Prostate gland (tissue), 2 donors: Measurements from ENCODE around the gene RNF152. TPM values are rescaled to one million over a fixed set of nuclear protein-coding genes. Genes with fewer than 3 reads are reported as not detected.
A peak's percentile ranks its signal among the peaks of the same experiment; 100 is the strongest.

Experiments
- DNase-seq: peaks from one replicate; pipeline ENCODE4 v3.0.0-alpha.2; 2019; ENCODE audit warnings: low spot score
- H3K27ac ChIP-seq, 2 donors: fragments of 200-600 bp; sonication (generic); 2 replicates each; pipeline ENCODE4 v1.5.1; 2017 to 2019
- H3K27me3 ChIP-seq: fragments of 200-600 bp; sonication (generic); replicated peaks from 2 replicates; pipeline ENCODE4 v1.5.1; 2019; ENCODE audit not compliant: insufficient read depth
- H3K36me3 ChIP-seq, 2 donors: fragments of 200-600 bp; sonication (generic); 1 replicate in 1 of 2; 2 replicates in 1 of 2; pipeline versions ENCODE4 v1.5.1 to v1.8.1; 2017 to 2019
- H3K4me1 ChIP-seq: fragments of 200-600 bp; sonication (generic); replicated peaks from 2 replicates; pipeline ENCODE4 v1.5.1; 2019
- H3K4me3 ChIP-seq, 2 donors: fragments of 200-600 bp; sonication (generic); 2 replicates each; pipeline ENCODE4 v1.5.1; 2017 to 2019
- H3K9me3 ChIP-seq: fragments of 200-600 bp; sonication (generic); 2 replicates; pipeline ENCODE4 v1.5.1; 2017
- POLR2A ChIP-seq: fragments of 450-650 bp; IDR thresholded peaks from one replicate; pipeline ENCODE4 v1.6.1; 2016; ENCODE audit warnings: antibody characterized with exemption, mild to moderate bottlenecking
- POLR2AphosphoS5 ChIP-seq: sonication (generic); formaldehyde crosslinking; IDR thresholded peaks from one replicate; pipeline ENCODE4 v1.6.1; 2017; ENCODE audit warnings: antibody characterized with exemption
- WGBS: methylation state at CpG from one replicate; pipeline ENCODE4 v1.1.5; 2018; 5-methylcytosine and 5-hydroxymethylcytosine counted together
- intact Hi-C: fragments of 100-400 bp; cut with DNase I; formaldehyde crosslinking; loops from one replicate; pipeline ENCODE4 v1.14.2; 2022
- total RNA-seq, 2 donors: library from RNA; depleted of rRNA; stranded (reverse); fragments of >200 nt; gene quantifications; one replicate each; pipeline ENCODE4 v1.1.0, GENCODE V29; 2016
- TF ChIP-seq, protein P1 (sequence below), 4 experiments: fragments of 200-600 bp in 2 of 4; fragments of 450-650 bp in 2 of 4; sonication (generic) in 2 of 4; IDR thresholded peaks; 1 replicate in 3 of 4; 2 replicates in 1 of 4; pipeline ENCODE4 v1.5.1; 2016 to 2019; ENCODE audit warnings: antibody characterized with exemption in 4 of 4, mild to moderate bottlenecking in 2 of 4, moderate library complexity in 2 of 4

The RNF152 gene
- total RNA-seq, 2 donors from 2014 or later: 15.5 to 38.9 TPM

GRCh38 chr18:61929881-61930640 is 37.3 kb upstream of the RNF152 start:
- intact Hi-C loops: no loop called here
- H3K27ac ChIP-seq: no peak overlapping the region
- 44% methylated on average over 3 of the region's 3 CpGs for WGBS
- no peaks in the 10 kb centered on the region for H3K36me3 ChIP-seq
- no peak for DNase-seq
- no peaks in the 10 kb centered on the region for H3K27me3 ChIP-seq
- H3K9me3 ChIP-seq: no peaks in the 10 kb centered on the region
- no peak overlapping the region for H3K4me3 ChIP-seq
- H3K4me1 ChIP-seq: no peaks in the 10 kb centered on the region
- TF ChIP-seq, protein P1, sequence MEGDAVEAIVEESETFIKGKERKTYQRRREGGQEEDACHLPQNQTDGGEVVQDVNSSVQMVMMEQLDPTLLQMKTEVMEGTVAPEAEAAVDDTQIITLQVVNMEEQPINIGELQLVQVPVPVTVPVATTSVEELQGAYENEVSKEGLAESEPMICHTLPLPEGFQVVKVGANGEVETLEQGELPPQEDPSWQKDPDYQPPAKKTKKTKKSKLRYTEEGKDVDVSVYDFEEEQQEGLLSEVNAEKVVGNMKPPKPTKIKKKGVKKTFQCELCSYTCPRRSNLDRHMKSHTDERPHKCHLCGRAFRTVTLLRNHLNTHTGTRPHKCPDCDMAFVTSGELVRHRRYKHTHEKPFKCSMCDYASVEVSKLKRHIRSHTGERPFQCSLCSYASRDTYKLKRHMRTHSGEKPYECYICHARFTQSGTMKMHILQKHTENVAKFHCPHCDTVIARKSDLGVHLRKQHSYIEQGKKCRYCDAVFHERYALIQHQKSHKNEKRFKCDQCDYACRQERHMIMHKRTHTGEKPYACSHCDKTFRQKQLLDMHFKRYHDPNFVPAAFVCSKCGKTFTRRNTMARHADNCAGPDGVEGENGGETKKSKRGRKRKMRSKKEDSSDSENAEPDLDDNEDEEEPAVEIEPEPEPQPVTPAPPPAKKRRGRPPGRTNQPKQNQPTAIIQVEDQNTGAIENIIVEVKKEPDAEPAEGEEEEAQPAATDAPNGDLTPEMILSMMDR (IDR thresholded peaks at IDR 0.05): no peak
- TF ChIP-seq POLR2AphosphoS5: peak; percentile 13
- TF ChIP-seq POLR2A: no peak

GRCh38 chr18:61926532-61926931 is 33.7 kb upstream of the RNF152 start:
- no peak overlapping the region for H3K27ac ChIP-seq
- 77% methylated on average over 4 of the region's 4 CpGs for WGBS
- no peak for TF ChIP-seq POLR2AphosphoS5
- TF ChIP-seq POLR2A: no peak
- TF ChIP-seq, protein P1 (IDR thresholded peaks at IDR 0.05): no peak

GRCh38 chr18:61924550-61924949 is 31.7 kb upstream of the RNF152 start:
- no peaks in the 10 kb centered on the region for H3K27me3 ChIP-seq
- WGBS: 71% methylated on average over 5 of the region's 5 CpGs
- H3K4me1 ChIP-seq: no peaks in the 10 kb centered on the region
- H3K27ac ChIP-seq: no peak overlapping the region
- DNase-seq: no peak
- no peak overlapping the region for H3K4me3 ChIP-seq
- no peaks in the 10 kb centered on the region for H3K9me3 ChIP-seq
- TF ChIP-seq, protein P1 (IDR thresholded peaks at IDR 0.05): no peak
- TF ChIP-seq POLR2AphosphoS5 (no peak), POLR2A (no peak)
- no peaks in the 10 kb centered on the region for H3K36me3 ChIP-seq
- intact Hi-C loops: no loop called here

More at GRCh38 chr18:61926532-61926931, 33.7 kb upstream of the RNF152 start:
- Histone ChIP-seq H3K27me3 (no peaks in the 10 kb centered on the region), H3K36me3 (no peaks in the 10 kb centered on the region), H3K4me3 (no peak overlapping the region), H3K9me3 (no peaks in the 10 kb centered on the region), H3K4me1 (no peaks in the 10 kb centered on the region)
- no peak for DNase-seq
- intact Hi-C loops: no loop called here

DNA sequence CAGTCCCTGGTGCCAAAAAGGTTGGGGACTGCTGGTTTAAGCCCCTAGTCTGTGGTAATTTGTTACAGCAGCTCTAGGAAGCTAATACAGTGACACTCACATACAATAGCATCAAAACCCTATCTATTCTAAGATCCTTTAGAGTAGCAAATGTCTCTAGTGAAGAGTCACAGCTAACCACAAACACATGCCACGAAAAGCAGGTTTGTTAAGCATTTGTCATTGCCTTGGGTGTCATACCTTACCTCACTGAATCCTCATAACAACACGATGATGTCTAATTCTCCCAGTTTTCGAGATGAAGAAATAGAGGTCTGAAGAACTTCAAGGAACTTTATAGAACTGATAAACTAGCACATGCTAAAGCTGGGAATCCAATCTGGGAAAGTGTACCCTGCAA is 29.6 kb upstream of the RNF152 start:
- no peak for DNase-seq
- TF ChIP-seq POLR2A (no peak), POLR2AphosphoS5 (no peak)
- TF ChIP-seq, protein P1 (IDR thresholded peaks at IDR 0.05): no peak
- H3K4me3 ChIP-seq: no peak overlapping the region
- intact Hi-C loops: no loop called here
- 92% methylated on average over 3 of the region's 3 CpGs for WGBS
- H3K4me1 ChIP-seq: no peaks in the 10 kb centered on the region
- no peaks in the 10 kb centered on the region for H3K27me3 ChIP-seq
- no peaks in the 10 kb centered on the region for H3K9me3 ChIP-seq
- H3K27ac ChIP-seq: no peak overlapping the region
- H3K36me3 ChIP-seq: no peaks in the 10 kb centered on the region

GRCh38 chr18:61921621-61922235 is 28.9 kb upstream of the RNF152 start:
- no peaks in the 10 kb centered on the region for H3K36me3 ChIP-seq
- H3K27ac ChIP-seq: no peak overlapping the region
- DNase-seq: no peak
- H3K4me3 ChIP-seq: no peak overlapping the region
- H3K27me3 ChIP-seq: no peaks in the 10 kb centered on the region
- no peaks in the 10 kb centered on the region for H3K9me3 ChIP-seq
- TF ChIP-seq POLR2AphosphoS5 (no peak), POLR2A (no peak)
- TF ChIP-seq, protein P1 (IDR thresholded peaks at IDR 0.05): no peak
- WGBS: 86% methylated on average over 17 of the region's 17 CpGs
- no peaks in the 10 kb centered on the region for H3K4me1 ChIP-seq
- intact Hi-C loops: no loop called here
